ENCODE results near the gene ADAMTSL3.

- TF ChIP-seq CTCF (IDR thresholded peaks at IDR 0.05) (no peak), POLR2A (IDR thresholded peaks at IDR 0.05) (no peak)
These were observed 362.4 kb downstream of the ADAMTSL3 start for GRCh38 chr15:84016371-84016770.
